Erythroblast (primary cell): ENCODE measurements around the gene ACER3.

ENCODE experiments used
- GATA1 ChIP-seq: IDR thresholded peaks from 2 replicates; pipeline ENCODE4 v1.6.1; 2011; ENCODE audit warnings: low read depth, mild to moderate bottlenecking, control low read depth, low read length, moderate library complexity
- POLR2A ChIP-seq: IDR thresholded peaks from 2 replicates; pipeline ENCODE4 v1.6.1; 2011; ENCODE audit warnings: mild to moderate bottlenecking, low read length

DNA sequence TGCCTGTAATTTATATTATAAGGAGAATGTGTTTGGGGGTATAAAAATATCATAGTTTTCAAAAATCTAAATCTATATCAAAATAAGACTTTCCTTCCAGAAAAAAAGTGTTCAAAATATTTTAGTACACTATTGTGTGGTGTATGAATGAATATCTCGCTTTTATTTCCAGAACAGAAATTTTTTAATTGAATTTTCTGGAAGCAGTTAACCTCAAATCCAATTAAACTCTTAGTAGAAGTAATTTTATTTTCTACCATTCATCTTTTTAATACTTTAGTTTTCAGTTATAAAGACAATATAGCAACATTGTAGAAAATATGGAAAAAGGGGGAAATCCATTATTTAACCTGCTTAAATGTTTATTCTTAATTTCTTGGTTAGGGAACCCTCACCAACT lies 58.7 kb downstream of the ACER3 start:
- TF ChIP-seq POLR2A = no peak
- no peak for TF ChIP-seq GATA1
